ENCODE results near the gene KDM3B.

DNA sequence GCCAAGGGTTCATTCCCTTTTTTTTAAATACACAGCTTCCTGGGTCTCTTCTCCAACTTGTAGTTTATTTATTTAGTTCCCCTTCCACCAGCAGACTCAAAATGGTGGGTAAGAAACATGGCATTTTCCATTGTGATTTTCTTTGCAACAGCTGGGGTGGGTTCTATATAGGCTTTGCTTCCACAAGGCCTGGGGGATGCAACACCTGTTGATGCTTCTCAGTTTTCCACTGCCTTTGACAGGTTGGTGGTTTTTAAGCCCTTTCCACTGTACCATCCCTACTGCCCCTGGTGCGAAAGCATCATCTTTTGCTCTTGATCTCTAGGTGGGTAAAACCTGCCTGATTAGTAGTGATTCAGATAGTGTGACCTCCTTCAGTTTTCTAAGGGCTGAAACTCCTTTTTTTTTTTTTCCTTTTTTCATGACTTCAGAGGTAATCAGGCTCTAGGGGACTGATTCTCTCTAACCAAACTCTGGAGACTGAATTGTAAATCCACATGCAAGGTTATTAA, 8.5 kb downstream of the KDM3B start:
- TF ChIP-seq, protein P1, sequence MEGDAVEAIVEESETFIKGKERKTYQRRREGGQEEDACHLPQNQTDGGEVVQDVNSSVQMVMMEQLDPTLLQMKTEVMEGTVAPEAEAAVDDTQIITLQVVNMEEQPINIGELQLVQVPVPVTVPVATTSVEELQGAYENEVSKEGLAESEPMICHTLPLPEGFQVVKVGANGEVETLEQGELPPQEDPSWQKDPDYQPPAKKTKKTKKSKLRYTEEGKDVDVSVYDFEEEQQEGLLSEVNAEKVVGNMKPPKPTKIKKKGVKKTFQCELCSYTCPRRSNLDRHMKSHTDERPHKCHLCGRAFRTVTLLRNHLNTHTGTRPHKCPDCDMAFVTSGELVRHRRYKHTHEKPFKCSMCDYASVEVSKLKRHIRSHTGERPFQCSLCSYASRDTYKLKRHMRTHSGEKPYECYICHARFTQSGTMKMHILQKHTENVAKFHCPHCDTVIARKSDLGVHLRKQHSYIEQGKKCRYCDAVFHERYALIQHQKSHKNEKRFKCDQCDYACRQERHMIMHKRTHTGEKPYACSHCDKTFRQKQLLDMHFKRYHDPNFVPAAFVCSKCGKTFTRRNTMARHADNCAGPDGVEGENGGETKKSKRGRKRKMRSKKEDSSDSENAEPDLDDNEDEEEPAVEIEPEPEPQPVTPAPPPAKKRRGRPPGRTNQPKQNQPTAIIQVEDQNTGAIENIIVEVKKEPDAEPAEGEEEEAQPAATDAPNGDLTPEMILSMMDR (IDR thresholded peaks at IDR 0.05; ENCODE audit: low read depth, low read length) = no peak
- TF ChIP-seq POLR2A (IDR thresholded peaks at IDR 0.05; ENCODE audit: extremely low read depth, insufficient read length) (no peak), MYC (IDR thresholded peaks at IDR 0.05; ENCODE audit: low read depth, low read length) (no peak)
- TF ChIP-seq, protein P2, sequence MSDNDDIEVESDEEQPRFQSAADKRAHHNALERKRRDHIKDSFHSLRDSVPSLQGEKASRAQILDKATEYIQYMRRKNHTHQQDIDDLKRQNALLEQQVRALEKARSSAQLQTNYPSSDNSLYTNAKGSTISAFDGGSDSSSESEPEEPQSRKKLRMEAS (IDR thresholded peaks at IDR 0.05; ENCODE audit: low read depth, low read length) = no peak

Data from NB4 (cell line).